CD14-positive monocyte (primary cell): ENCODE measurements around the gene PDE1A. TPM values are rescaled to one million over a fixed set of nuclear protein-coding genes. Genes with fewer than 3 reads are reported as not detected.

Experiments
- DNase-seq, 3 donors: peaks; one replicate each; pipeline ENCODE4 v3.0.0-alpha.2; 2011 to 2022
- H2AFZ ChIP-seq: 2 replicates; pipeline ENCODE4 v1.6.0; 2012; ENCODE audit warnings: mild to moderate bottlenecking, low read depth, low read length, inconsistent platforms; ENCODE audit not compliant: insufficient read depth, poor library complexity, severe bottlenecking
- H3K27ac ChIP-seq, 2 donors: 1 replicate in 1 of 2; 2 replicates in 1 of 2; pipeline ENCODE4 v1.5.1; 2012 to 2013; ENCODE audit warnings: low read length in 2 of 2, control low read depth in 1 of 2, inconsistent platforms in 1 of 2, low read depth in 1 of 2, mild to moderate bottlenecking in 1 of 2
- H3K27me3 ChIP-seq, 2 donors: one replicate each; pipeline versions ENCODE4 v1.6.0 to v1.6.1; 2011 to 2013; ENCODE audit warnings: low read length in 2 of 2; ENCODE audit not compliant: control insufficient read depth in 2 of 2, insufficient read depth in 2 of 2
- H3K36me3 ChIP-seq, 2 donors: replicated peaks in 1 of 2; 1 replicate in 1 of 2; 2 replicates in 1 of 2; pipeline versions ENCODE4 v1.5.1 to v1.6.1; 2012 to 2013; ENCODE audit warnings: low read length in 2 of 2, control low read depth in 1 of 2, inconsistent platforms in 1 of 2, mild to moderate bottlenecking in 1 of 2; ENCODE audit not compliant: insufficient read depth in 2 of 2, control insufficient read depth in 1 of 2
- H3K4me1 ChIP-seq, 2 donors: 1 replicate in 1 of 2; 2 replicates in 1 of 2; pipeline versions ENCODE4 v1.5.1 to v1.6.1; 2012 to 2013; ENCODE audit warnings: low read length in 2 of 2, control low read depth in 1 of 2, inconsistent platforms in 1 of 2, mild to moderate bottlenecking in 1 of 2, moderate library complexity in 1 of 2; ENCODE audit not compliant: insufficient read depth in 2 of 2, control insufficient read depth in 1 of 2
- H3K4me2 ChIP-seq: replicated peaks from 2 replicates; pipeline ENCODE3; 2012; ENCODE audit warnings: low read length, moderate library complexity, mild to moderate bottlenecking; ENCODE audit not compliant: poor library complexity, severe bottlenecking; ENCODE audit errors: extremely low read depth
- H3K4me3 ChIP-seq, 3 experiments: fragments of 200-600 bp in 1 of 3; sonication (generic) in 1 of 3; replicated peaks in 1 of 3; 1 replicate in 2 of 3; 2 replicates in 1 of 3; pipeline ENCODE4 v1.5.1; 2011 to 2013; ENCODE audit warnings: low read length in 3 of 3, mild to moderate bottlenecking in 3 of 3, control low read depth in 2 of 3, low read depth in 2 of 3, inconsistent platforms in 1 of 3, moderate library complexity in 1 of 3
- H3K79me2 ChIP-seq: 2 replicates; pipeline ENCODE4 v1.6.0; 2012; ENCODE audit warnings: mild to moderate bottlenecking, control low read depth, inconsistent platforms, low read length, moderate library complexity; ENCODE audit not compliant: insufficient read depth
- H3K9ac ChIP-seq: 2 replicates; pipeline ENCODE4 v1.6.0; 2017; ENCODE audit warnings: low read length, mild to moderate bottlenecking; ENCODE audit not compliant: insufficient read depth, poor library complexity, severe bottlenecking
- H3K9me3 ChIP-seq, 2 donors: replicated peaks in 1 of 2; 1 replicate in 1 of 2; 2 replicates in 1 of 2; pipeline versions ENCODE4 v1.5.1 to v1.6.1; 2012 to 2013; ENCODE audit warnings: low read length in 2 of 2, control low read depth in 1 of 2; ENCODE audit not compliant: control insufficient read depth in 1 of 2, insufficient read depth in 1 of 2
- H4K20me1 ChIP-seq: 2 replicates; pipeline ENCODE4 v1.6.0; 2012; ENCODE audit warnings: mild to moderate bottlenecking, low read length, control low read depth, moderate library complexity; ENCODE audit not compliant: insufficient read depth
- H3K27ac Mint-ChIP-seq, 7 donors: one replicate each; pipeline ENCODE4 v1.8.0; 2020; ENCODE audit warnings: mild to moderate bottlenecking in 7 of 7, mixed read lengths in 7 of 7, moderate library complexity in 6 of 7, inconsistent platforms in 2 of 7
- H3K27me3 Mint-ChIP-seq, 3 donors: one replicate each; pipeline ENCODE4 v1.8.0; 2021 to 2022; ENCODE audit warnings: low read depth in 3 of 3, mild to moderate bottlenecking in 3 of 3, mixed read lengths in 3 of 3, moderate library complexity in 3 of 3, inconsistent platforms in 1 of 3
- H3K36me3 Mint-ChIP-seq, 2 donors: one replicate each; pipeline ENCODE4 v1.8.0; 2020; ENCODE audit warnings: mixed read lengths in 2 of 2, inconsistent platforms in 1 of 2, mild to moderate bottlenecking in 1 of 2
- H3K4me1 Mint-ChIP-seq: one replicate; pipeline ENCODE4 v1.8.0; 2020; ENCODE audit warnings: mild to moderate bottlenecking, mixed read lengths
- H3K4me3 Mint-ChIP-seq, 2 donors: one replicate each; pipeline ENCODE4 v1.8.0; 2020; ENCODE audit warnings: mild to moderate bottlenecking in 2 of 2, mixed read lengths in 2 of 2, moderate library complexity in 1 of 2
- H3K9me3 Mint-ChIP-seq, 7 donors: one replicate each; pipeline ENCODE4 v1.8.0; 2020 to 2022; ENCODE audit warnings: mixed read lengths in 7 of 7, mild to moderate bottlenecking in 6 of 7, moderate library complexity in 6 of 7, inconsistent platforms in 2 of 7
- CTCF ChIP-seq: fragments of 200-600 bp; IDR thresholded peaks from one replicate; pipeline ENCODE4 v1.8.0; 2022; ENCODE audit warnings: antibody characterized with exemption, mild to moderate bottlenecking
- WGBS: methylation state at CpG from one replicate; pipeline ENCODE4 v1.1.5; 2013; ENCODE audit warnings: missing lambda C conversion rate; ENCODE audit not compliant: insufficient coverage; 5-methylcytosine and 5-hydroxymethylcytosine counted together
- intact Hi-C, 2 donors: fragments of 100-400 bp; cut with micrococcal nuclease; formaldehyde crosslinking; loops; one replicate each; pipeline versions ENCODE4 v1.15.0 to v1.15.1; 2023
- polyA plus RNA-seq, 3 donors: library from polyadenylated mRNA; depleted of rRNA in 1 of 3; unstranded in 2 of 3; stranded (reverse) in 1 of 3; fragments of 300-500 nt in 2 of 3; fragments of >200 nt in 1 of 3; fragmentation: Illumina TruSeq in 2 of 3; gene quantifications; 1 replicate in 2 of 3; 2 replicates in 1 of 3; pipeline ENCODE4 v1.2.3, GENCODE V29; 2012 to 2021

The PDE1A gene
- polyA plus RNA-seq, 3 donors, result not detected

DNA sequence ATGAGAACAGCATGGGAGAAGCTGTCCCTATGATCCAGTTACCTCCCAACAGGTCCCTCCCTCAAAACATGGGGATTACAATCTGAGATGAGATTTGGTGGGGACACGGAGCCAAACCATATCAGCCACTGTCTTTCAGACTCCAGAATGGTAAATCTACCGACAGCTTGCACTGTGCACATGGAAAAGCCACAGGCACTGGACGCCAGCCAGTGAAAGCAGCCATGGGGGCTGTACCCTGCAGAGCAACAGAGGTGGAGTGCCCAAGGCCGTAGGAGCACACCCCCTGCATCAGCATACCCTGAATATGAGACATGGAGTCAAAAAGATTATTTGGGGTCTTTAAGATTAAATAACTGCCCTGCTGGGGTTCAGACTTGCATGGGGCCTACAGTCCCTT lies 218.4 kb downstream of the PDE1A start:
- no peaks in the 10 kb centered on the region for H3K27me3 ChIP-seq
- H3K4me3 Mint-ChIP-seq, result no peak overlapping the region
- H3K4me2 ChIP-seq, result no peak overlapping the region

DNA sequence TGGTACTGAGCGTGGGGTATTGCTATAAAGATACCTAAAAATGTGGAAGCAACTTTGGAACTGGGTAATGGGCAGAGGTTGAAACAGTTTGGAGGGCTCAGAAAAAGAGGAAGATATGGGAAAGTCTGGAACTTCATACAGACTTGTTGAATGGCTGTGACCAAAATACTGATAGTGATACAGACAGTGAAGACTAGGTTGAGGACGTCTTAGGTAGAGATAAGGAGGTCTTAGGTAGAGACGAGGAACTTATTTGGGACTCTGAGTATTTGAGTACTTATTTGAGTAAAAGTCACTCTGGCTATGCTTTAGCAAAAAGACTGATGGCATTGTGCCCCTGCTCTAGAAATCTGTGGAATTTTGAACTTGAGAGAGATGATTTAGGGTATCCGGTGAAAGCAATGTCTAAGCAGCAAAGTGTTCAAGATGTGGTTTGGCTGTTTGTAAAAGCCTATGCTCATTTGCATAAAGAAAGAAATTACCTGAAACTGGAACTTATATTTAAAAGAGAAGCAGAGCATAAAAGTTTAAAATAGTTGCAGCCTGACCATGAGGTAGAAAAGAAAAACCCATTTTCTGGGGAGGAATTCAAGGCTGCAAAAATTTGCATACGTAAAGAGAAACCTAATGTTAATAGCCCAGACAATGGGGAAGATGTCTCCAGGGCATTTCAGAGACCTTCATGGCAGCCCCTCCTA lies 219.6 kb downstream of the PDE1A start:
- Histone ChIP-seq H3K9ac (no peak overlapping the region), H3K4me2 (no peak overlapping the region), H4K20me1 (no peaks in the 10 kb centered on the region), H3K9me3 (peaks cover 0 to 17% of the 10 kb centered on the region in 2 donors), H3K36me3 (no peaks in the 10 kb centered on the region), H3K27ac (no peak overlapping the region), H3K79me2 (no peaks in the 10 kb centered on the region), H3K4me1 (no peaks in the 10 kb centered on the region), H3K4me3 (no peak overlapping the region), H3K27me3 (no peaks in the 10 kb centered on the region), H2AFZ (no peak overlapping the region)
- H3K4me3 Mint-ChIP-seq, result no peak overlapping the region
- H3K4me1 Mint-ChIP-seq, result no peaks in the 10 kb centered on the region
- no peaks in the 10 kb centered on the region for H3K36me3 Mint-ChIP-seq
- intact Hi-C loops, result no loop called here
- DNase-seq, result no peak
- no peaks in the 10 kb centered on the region for H3K27me3 Mint-ChIP-seq
- TF ChIP-seq CTCF, result no peak
- no peak overlapping the region for H3K27ac Mint-ChIP-seq
- peaks cover under 1 to 18% (median 7%) of the 10 kb centered on the region in 7 donors for H3K9me3 Mint-ChIP-seq
- WGBS, result 98% methylated on average over 4 of the region's 5 CpGs

More for the DNA sequence above, 218.4 kb downstream of the PDE1A start:
- intact Hi-C loops, result no loop called here
- Histone ChIP-seq H3K27ac (no peak overlapping the region), H3K79me2 (no peaks in the 10 kb centered on the region), H4K20me1 (no peaks in the 10 kb centered on the region), H3K4me1 (no peaks in the 10 kb centered on the region), H3K4me3 (no peak overlapping the region), H3K9ac (no peak overlapping the region), H2AFZ (no peak overlapping the region), H3K9me3 (peaks cover 0 to 17% of the 10 kb centered on the region in 2 donors), H3K36me3 (no peaks in the 10 kb centered on the region)
- Mint-ChIP-seq H3K4me1 (no peaks in the 10 kb centered on the region), H3K27ac (no peak overlapping the region), H3K9me3 (peaks cover 3 to 24% (median 8%) of the 10 kb centered on the region in 7 donors), H3K27me3 (no peaks in the 10 kb centered on the region), H3K36me3 (no peaks in the 10 kb centered on the region)
- no peak for DNase-seq
- 80% methylated on average over 3 of the region's 4 CpGs for WGBS
- TF ChIP-seq CTCF, result no peak
